Stimulated activated CD4-positive, alpha-beta T cell treated with anti-CD3 and anti-CD28 coated beads, TNF-alpha, amount 100 ng/mL, for 1 hour (primary cell): ENCODE data around the gene H6PD.

Experiments
- DNase-seq, 3 donors: peaks; one replicate each; pipeline ENCODE4 v3.0.0-alpha.2; 2020; ENCODE audit warnings: low read depth in 3 of 3, low spot score in 1 of 3

Gene H6PD

DNA sequence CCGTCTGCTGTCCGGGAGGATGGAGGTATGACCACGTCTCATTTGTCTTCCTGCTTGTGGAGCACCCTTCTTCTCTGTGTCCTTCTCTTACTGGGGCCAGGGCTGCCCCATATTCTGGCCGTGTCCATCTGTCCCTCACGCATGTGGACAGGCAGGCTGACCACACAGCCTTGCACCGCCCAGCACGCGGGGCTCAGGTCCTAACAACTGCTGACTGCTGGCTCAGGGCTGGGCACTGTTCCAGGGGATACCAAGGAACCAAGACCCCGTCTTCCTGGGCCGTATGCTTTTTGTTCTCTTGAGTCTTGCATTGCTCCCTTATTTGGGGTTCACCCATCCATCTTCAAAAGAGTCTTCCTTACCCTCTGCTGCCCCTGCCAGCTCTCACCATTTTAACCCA, 40.6 kb downstream of the H6PD start:
- no peak for DNase-seq

DNA sequence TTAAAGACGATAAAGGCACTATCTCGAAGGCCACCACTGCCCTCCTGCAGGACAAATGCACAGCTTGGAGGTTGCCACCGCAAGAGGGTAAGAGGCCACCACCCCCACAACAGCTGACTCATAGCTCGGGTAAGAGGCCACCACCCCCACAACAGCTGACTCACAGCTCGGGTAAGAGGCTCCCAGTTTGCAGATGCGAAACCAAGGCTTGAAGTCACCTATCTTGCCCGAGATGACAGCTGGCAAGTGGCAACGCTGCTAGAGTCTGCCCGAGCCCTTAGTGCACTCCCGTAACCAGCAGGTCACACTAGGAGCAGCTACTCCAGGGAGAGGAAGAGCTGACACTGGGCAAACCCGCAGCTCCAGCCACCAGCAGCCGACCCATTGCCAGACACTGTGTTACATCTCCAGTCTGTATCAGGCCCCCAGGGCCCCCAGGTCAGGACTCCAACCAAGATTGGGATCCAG, 41.0 kb downstream of the H6PD start:
- DNase-seq = peak in 2 of 3 donors; percentile 15 to 55

DNA sequence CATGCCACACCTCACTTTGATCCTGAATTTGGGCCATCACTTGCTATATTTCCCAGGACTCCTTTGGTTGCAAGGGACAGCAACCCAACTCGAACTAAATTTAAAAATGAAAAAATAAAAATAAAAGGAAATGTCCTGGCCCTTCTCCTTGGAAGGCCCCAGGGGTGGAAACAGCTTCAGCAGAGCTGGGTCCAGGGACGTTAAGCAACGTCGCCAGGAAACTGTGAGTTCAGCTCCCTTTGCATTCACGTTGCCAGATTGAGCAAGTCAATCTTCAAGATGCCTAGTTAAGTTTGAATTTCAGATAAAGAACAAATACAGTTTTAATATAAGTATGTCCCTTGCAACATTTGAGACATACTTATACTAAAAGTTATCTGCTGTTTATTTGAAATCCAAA, 43.5 kb downstream of the H6PD start:
- no peak for DNase-seq

DNA sequence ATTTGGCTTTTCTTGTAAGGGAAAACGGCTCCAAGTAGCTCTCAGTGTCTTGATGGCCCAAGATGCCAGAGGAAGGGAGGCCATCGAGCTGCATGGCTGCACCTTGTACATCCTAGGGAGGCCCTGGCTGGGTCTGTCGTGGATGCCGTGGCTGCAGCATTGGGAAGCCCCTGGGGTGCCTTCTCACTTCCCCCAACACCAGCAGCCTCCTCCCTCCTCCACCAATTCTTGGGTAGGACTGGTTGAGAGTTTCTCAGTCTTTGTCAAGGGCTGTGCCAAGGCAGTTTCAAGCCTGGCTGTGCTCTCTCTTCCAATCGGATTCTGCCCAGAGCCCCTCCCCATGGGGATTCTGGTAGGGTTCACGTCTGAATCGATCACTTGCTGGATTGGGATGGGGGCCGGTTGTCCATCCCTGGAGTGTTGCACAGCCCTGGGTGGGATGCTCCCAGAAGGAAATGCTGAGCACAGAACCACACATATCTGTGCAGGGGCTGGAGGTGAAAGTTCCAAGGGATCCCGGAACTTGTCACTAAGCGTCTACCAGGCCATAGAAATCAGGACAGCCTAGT, 44.1 kb downstream of the H6PD start:
- DNase-seq = no peak

DNA sequence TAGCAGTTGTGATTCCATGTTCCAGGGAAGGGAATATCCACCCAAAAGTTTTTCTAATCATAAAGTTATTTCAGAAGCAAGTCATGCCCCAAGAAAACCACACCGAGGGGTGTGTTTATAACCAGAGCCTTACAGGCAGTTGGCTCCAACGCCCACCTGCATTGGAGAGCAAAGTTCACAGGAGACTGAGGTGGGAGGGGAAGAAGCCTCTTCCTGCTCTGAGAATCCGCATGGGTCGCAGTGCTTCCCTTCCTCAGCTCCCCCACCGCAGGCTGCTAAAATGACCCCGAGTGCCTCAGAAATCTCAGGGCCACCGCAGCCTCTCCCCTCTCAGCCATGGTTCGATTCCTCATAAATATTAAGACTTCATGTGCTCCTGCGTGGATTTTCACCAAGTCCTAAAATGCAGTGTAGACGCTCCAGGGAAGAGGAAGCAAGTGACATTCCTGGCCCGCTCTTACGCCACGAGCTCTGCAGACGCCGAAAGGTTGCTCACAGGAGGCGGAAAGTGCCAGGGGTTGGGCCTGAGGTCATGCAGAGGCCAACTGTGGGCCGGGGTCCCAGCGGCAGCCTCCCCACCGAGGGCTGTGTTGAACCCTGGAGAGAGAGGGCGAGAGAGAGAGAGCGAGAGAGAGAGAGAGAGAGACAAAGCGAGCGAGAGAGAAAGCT, 44.7 kb downstream of the H6PD start:
- no peak for DNase-seq

DNA sequence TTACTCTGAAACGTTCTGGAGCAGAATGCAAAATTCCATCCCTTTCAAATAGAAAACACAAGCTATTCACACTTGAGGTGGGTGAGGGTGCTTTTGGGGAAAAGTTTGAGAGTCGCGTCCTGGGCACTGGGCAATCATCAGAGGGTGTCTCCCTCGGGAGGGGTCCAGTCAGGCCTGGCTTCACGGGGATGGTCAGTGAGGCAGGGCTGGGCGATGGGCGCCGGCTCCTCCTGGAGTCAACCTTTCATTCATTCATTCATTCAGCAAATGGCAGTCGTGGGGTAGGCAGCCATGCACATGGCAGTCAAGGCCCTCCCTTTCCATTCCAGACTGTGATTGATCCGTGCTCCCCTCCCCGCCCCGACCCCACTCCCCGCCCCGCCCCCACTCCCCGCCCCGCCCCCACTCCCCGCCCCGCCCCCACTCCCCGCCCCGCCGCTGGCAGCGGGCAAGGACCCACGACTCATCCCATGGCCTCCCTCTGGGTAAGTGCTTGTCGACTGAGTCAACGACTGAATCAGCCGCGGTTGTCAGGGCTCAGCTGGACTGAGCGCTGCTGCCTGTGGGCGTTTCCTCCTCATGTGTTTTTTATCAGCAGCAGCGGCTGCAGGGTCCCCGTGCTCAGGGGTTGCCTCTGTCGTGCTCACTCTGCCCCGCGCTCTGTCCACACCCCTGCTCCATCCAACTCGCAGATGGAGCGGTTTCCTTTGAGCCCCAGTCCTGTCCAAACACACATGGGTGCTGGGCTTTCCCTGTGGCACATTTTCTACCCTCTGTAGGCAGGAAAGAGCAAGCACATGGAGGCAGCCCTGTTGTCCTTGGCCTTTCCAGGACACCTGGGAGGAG, 45.7 kb downstream of the H6PD start:
- peak in 1 of 3 donors; percentile 40 for DNase-seq

DNA sequence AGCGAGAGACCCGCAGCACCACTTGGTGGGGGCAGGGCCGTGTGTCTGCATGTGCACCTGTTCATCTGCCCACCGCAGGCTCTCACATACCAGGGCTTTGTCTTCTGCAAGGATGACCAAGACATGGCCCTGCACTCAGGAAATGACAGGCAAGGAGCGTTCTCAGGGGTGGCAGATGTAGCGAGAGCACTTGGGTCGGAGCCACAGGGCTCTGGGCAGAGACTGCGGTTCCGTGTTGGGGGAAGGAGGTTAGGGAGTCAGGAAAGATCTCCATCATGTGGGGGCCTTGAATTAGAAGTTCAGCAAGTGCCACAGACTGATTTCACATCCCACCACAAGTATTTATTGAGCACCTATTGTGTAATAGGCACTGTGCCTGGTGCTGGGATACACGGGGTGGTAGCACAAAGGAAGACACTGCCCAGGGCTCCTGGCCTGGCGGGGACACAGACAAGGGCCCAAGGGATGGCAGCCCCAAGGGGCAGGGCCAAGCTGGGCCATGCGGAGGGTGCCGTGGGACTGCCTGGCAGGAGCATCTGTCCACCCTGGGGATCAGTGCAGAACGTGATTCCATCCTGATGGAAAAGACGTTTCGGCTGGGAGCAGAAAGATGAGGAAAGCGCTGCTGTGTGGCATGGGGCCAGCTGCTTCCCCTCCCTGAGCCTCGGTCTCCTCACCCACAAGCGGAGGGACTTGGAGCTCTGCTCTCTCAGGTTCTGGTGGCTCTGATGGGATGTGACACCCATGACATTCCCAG, 46.7 kb downstream of the H6PD start:
- DNase-seq = no peak

DNA sequence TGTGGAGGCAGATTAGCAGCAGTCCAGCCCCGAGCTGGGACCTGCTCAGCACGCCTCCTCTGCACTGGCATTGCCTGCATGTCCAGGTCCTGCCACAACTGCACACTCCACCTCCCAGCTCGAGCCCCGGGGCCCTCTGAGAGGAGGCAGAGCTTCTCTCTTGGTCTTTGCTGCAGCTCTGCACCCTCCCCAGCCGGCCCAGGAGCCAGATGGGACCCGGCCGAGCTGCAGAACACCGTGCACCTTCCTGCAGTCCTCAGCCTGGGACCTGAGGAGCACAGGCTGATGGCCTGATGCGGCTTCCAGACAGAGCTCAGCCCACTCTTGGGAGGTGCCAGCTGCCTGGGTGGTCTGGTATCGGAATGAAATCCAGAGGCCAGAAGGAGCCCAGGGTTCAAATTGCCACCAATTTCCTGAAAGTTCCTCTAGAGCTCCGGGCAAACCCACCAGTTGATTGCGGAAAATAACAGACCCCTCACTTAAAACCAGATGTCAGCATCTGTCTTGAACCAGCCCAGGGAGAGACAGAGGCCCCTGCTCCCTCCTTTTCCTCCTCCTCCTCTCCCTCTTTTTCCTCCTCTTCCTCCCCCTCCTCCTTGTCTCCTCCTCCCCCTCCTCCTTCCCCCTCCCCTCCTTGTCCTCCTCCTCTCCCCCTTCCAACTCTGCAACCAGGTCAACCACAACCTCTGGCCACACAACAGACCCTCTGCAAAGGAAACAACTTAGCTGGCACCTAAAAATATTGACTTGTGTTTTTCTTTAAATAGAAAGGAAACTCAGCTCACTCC, 47.5 kb downstream of the H6PD start:
- no peak for DNase-seq

DNA sequence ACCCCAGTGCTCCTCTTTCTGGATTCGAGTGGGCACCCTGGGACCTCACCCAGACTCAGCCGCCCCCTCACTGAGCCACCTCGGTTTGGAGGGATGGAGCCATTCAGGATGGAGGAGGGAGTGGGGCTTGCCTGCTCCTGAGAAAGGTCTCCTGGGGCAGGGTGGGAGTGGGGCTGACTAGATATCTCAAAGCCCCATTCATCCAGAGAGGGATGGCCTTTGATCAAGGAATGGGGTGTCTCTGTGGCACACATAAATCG, 48.1 kb downstream of the H6PD start:
- DNase-seq = no peak

DNA sequence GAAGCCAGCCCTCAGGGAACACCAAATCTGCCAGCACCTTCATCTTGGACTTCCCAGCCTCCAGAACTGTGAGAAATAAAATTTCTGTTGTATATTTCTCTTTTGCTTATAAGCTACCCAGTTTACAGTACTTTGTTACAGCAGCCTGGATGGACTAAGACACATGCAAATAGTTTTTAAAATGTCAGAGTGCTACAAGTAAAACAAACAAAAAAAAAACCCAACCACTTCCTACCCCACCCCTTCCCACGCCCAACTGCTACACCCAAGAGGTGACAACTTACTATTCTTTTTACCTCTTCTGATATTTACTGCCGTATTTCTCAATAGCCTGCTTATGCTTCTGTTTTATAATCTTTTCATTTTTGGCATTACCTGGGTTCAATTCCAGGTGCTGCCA, 49.5 kb downstream of the H6PD start:
- no peak for DNase-seq

DNA sequence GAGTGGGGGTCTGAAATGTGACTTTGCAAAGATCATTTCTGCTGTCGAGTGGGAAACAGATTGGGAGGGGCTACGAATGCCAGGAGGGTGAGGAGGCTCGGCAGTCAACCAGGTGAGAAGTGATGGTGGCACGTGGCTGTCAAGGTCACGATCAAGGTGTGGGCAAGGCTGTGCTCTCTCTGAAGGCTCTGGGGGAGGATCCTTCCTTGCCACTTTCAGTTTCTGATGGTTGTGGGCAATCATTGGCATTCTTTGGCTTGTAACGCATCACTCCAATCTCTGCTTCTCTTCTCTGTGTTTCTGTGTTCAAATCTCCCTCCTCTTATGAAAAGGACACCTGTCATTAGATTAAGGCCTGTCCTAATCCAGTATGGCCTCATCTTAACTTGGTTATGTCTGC, 52.0 kb downstream of the H6PD start:
- no peak for DNase-seq

DNA sequence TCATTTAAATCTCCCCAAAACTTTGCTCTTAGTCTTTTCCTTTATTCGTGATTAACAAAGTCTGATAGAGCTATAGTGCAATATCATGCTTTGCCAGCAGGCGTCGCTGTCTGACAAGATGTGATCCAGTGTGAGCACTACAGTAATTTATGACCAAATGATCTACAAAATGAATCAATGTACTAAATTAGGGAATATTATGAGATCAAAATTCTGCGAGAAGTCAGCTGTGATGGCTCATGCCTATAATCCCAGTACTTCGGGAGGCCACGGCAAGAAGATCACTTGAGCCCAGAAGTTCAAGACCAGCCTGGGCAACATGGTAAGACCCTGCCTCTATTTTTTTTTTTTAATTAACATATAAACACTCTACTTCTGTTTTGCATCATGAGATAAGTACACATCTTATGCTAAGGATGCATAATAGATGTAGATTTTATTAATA, 54.5 kb downstream of the H6PD start:
- peak; percentile 62 to 87 (median 73) for DNase-seq

DNA sequence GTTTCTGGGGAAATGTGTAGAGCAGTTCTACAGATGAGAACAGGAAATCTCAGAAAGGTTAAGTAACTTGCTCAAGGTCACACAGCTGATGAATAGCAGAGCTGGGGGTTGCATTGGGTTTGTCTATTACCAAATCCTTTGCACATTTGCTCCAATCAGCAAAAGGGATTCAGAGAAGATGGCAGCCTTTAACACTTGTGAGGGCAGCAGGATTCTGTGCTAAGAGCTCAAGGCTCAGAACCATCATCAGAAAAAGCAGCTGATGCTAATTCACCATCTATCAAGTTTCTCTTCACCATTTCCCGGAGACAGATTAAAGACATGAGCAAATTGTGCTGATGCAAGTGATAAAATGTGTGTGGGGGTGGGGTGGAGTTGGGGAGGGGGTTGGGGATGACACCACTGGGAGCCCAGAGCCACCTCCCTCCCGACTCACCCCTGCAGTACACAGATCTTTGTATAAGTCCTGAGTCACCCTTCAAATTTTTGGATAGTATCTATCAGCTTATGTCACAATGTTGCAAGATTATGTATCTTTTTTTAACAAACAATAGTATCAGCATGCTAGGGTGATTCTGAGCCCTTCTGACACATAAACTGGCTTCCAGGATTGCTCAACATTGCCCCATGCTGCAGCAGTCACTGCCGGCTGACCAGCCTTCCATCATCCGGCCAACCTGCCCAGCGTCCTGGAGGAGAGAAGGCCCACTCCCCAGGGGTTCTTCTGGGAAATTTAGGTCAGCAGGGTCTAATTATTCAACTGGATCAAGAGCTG, 55.3 kb downstream of the H6PD start:
- no peak for DNase-seq

DNA sequence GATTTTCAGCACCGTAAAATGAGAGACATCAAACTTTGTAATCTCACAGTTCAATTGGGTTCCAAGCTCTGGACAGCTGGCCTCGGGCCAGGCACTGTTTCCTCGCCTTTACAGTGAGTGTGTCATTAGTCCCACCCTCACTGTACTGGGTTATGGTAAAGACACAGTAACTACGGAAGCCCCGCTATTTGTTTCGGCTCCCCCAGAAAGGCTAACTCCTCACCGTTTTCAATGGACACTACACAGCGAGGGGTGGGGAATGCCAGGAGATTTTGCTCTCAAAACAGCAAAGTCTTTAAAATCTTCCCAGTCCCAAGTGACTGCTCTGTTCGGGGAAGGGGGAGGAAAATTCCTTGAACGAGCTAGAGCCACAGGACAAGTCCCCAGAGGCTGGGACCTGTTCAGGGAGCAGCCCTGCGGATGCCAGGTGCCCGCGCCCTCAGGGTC, 57.4 kb downstream of the H6PD start:
- no peak for DNase-seq

DNA sequence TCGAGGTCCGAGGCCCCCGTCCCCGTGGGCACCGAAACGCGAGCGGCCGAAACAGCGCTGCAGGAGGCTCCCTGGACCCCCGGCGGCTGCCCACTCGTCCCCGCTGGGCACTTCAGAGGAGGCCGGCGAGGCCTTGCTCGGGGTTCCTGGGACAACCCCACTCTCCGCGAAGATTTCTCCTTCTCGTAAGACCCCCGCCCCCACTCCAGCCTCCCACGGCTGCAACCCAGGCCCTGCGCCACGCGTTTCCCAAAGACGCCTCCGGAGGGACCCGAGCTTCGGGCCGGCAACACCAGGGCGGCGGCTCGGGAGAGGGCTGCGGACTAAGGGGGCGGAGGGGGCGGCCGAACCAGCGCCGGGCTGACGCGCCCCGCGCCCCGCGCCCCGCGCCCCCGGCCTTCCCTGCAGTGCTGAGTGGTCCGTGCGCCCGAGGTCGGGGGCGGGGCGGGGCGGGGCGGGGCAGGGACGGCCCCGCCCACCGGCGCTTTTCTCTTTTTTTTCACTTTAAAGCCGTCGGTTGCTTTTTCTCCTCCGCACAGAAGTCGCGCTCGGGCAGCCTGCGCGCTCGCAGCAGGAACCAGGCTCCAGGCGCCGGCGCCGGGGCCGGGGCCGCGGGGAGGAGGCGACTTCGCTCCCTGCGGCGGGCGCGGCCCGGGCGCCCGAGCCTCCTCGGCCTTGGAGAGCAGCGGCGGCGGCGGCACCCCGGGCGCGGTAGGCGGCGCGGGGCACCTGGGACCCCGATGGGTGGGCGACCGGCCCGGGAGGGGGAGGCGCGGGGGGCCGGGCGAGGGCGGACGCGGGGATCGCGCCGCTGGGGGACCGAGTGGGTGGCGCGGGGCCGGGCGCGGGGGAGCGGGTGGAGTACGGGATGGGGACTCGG, 58.0 kb downstream of the H6PD start, which contains the start of gene SPSB1:
Gene SPSB1 (plus strand): TSS at position 534 of the 880 bp plus-strand sequence. CDS start 62,998 bp downstream, outside the sequence.
- peak; percentile 31 to 53 (median 47) for DNase-seq

DNA sequence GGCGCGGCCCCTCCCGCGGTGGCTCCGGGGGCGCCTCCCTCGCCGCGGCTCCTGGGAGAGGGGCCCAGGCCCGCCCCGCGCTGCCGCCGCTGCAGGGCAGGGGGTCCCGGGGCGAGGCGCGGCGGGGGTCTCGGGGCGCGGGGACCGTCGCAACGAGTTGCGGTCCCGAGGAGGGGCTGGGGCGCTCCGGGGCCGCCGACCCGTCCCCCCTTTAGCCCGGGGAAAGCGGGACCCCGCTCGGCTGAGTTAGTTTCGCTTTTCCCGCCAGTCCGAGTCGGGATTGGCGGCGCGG, 58.6 kb downstream of the H6PD start:
- DNase-seq = no peak

DNA sequence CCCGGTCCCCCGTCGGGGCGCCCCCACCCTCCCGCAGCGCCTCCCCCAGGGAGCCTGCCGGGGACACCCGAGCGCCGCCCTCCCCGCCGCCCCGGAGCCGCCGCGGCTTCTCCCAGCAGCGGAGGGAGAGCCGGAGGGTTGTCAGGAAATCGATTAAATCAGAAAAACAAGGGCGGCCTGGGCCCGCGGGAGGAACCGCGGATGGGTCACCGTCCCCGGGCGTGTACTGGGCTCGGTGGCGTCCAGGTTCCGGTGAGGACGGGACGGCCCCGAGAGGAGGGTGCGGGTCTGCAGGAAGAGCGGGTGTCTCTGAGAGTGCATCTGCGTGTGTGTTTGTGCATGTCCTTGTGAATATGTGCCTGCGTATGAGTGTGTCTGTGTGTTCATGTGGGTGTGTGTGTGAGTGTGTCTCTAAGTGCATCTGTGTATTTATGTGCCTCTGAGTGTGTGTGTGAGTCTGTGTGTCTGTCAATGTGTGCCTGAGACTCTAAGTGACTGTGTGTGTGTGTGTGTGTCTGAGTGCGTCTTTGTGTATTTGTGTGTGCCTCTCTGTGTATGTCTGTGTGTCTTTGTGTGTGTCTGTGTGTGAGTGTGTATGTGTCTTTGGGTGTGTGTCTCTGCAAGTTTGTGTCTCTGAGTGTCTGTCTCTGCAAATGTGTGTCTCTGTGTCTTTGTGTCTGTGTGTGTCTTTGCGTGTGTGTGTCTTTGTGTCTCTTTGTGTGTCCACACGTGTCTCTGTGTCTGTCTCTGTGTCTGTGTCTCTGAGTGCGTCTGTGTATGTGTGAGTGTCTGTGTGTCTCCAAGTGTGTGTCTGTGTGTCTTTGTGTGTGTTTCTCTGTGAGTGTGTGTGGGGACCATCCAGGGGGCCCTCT, 59.2 kb downstream of the H6PD start:
- peak in 1 of 3 donors; percentile 22 for DNase-seq

DNA sequence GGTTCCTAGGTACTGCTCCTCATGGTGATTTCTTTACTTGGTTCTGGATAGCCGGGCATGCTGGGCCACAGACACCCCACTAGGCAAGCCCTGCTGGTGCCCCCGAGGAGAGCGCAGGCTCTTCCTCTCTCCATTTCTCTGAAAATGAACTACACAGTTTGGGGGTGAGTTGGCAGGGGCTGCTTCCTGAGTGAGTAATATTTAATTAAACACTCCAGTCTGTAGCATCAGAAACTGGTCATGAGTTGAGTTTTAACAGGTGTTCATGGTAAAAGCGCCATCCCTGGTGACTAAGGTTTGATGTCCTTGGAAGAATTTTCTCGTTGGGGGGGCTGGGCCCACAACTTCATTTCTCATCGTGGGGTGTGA, 59.8 kb downstream of the H6PD start:
- no peak for DNase-seq
